Measurements from ENCODE around the gene BDKRB2.

BDKRB2 gene

DNA sequence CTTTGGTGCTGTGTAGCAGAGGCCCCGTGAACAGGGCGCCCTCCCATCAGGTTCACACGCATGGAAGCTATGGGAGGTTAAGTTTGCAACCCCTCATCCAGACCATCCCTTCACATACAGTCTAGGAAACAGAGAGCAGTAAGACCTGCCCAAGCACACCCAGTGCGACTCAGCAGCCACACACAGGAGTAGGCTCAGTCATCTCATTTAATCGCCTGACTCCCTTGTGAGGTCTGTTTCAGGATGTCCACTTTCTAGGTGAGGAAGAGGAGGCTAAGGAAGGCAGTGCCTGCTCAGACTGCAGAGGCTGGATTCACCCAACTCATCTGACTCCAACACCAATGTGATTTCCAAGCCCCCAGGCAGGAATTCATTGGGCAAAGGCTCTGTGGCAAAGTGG lies 63.3 kb downstream of the BDKRB2 start:
- no peak overlapping the region for H3K9ac ChIP-seq (ENCODE audit: low read length)
- peaks cover 5% of the 10 kb centered on the region for H3K9me3 ChIP-seq (ENCODE audit: control insufficient read depth, low read length)
- no peaks in the 10 kb centered on the region for H3K27me3 ChIP-seq (replicated peaks; ENCODE audit: control insufficient read depth, insufficient read depth, low read length)
- H3K4me1 ChIP-seq (ENCODE audit: control insufficient read depth, insufficient read depth, low read length), result peaks cover 24% of the 10 kb centered on the region
- H3K36me3 ChIP-seq (ENCODE audit: control insufficient read depth, insufficient read depth, low read length, severe bottlenecking), result no peaks in the 10 kb centered on the region
- no peak for DNase-seq (ENCODE audit: low read depth)
- no peak overlapping the region for H3K4me3 ChIP-seq (ENCODE audit: low read length)

DNA sequence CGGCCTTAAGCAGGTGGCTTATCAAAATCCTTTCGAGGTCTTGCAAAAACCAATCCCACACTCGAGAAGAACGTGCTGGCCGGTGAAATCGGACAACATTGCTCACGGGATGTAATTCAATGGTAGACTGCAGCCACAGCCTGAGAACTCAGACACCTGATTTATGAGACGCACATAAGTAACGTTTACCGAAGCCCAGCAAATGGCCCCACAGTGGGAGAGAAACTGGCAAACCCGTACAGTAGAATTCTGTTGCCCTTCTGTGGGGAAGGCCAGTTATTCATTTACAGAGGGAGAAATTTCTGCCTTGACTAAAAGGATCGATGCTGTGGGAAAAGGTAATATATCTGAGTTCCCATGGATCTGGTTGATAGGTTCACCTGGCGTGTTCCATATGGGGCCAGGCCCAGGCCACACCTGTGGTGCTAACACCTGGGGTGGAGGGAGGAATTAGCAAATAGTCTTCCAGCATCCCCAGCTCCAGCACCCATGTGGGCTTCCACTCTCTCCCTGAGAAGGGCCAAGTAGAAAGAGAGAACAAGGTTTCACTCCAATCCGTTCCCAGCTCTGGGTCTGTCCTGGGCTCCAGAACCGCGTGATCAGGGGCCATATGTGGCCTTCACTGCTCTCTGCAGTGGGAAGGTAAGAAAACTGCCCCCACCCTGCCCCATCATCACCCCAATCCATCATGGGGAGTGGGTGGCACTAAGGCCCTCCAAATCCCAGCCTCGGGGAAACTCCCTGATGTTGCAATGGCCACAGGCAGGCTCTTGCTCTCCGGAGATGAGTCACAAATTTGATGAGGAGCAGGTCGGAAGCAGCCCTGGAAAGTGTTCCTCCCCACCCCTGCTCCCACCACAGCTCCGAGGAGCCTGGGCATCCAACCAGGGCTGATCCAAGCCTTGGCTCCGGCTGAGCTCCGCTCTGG lies 64.1 kb downstream of the BDKRB2 start:
- H3K9me3 ChIP-seq (ENCODE audit: control insufficient read depth, low read length), result peaks cover 5% of the 10 kb centered on the region
- peak; percentile 97 for DNase-seq (ENCODE audit: low read depth)
- no peak overlapping the region for H3K4me3 ChIP-seq (ENCODE audit: low read length)
- no peak overlapping the region for H3K9ac ChIP-seq (ENCODE audit: low read length)
- H3K27me3 ChIP-seq (replicated peaks; ENCODE audit: control insufficient read depth, insufficient read depth, low read length), result no peaks in the 10 kb centered on the region
- no peaks in the 10 kb centered on the region for H3K36me3 ChIP-seq (ENCODE audit: control insufficient read depth, insufficient read depth, low read length, severe bottlenecking)
- H3K4me1 ChIP-seq (ENCODE audit: control insufficient read depth, insufficient read depth, low read length), result peaks cover 28% of the 10 kb centered on the region

- no peak overlapping the region for H3K4me3 ChIP-seq (ENCODE audit: low read length)
- no peak overlapping the region for H3K9ac ChIP-seq (ENCODE audit: low read length)
- peaks cover 28% of the 10 kb centered on the region for H3K4me1 ChIP-seq (ENCODE audit: control insufficient read depth, insufficient read depth, low read length)
- peaks cover 5% of the 10 kb centered on the region for H3K9me3 ChIP-seq (ENCODE audit: control insufficient read depth, low read length)
- DNase-seq (ENCODE audit: low read depth), result no peak
- H3K27me3 ChIP-seq (replicated peaks; ENCODE audit: control insufficient read depth, insufficient read depth, low read length), result no peaks in the 10 kb centered on the region
- H3K36me3 ChIP-seq (ENCODE audit: control insufficient read depth, insufficient read depth, low read length, severe bottlenecking), result no peaks in the 10 kb centered on the region
Observed at GRCh38 chr14:96269359-96269710, 64.7 kb downstream of the BDKRB2 start.

GRCh38 chr14:96270565-96271420 lies 66.2 kb downstream of the BDKRB2 start:
- H3K9ac ChIP-seq (ENCODE audit: low read length), result no peak overlapping the region

GRCh38 chr14:96271421-96271762 lies 66.8 kb downstream of the BDKRB2 start:
- Histone ChIP-seq H3K9me3 (ENCODE audit: control insufficient read depth, low read length) (peaks cover 5% of the 10 kb centered on the region), H3K27me3 (replicated peaks; ENCODE audit: control insufficient read depth, insufficient read depth, low read length) (no peaks in the 10 kb centered on the region), H3K36me3 (ENCODE audit: control insufficient read depth, insufficient read depth, low read length, severe bottlenecking) (no peaks in the 10 kb centered on the region), H3K4me1 (ENCODE audit: control insufficient read depth, insufficient read depth, low read length) (peaks cover 41% of the 10 kb centered on the region), H3K4me3 (ENCODE audit: low read length) (no peak overlapping the region), H3K9ac (ENCODE audit: low read length) (no peak overlapping the region)
- DNase-seq (ENCODE audit: low read depth), result no peak

More at GRCh38 chr14:96270565-96271420, 66.2 kb downstream of the BDKRB2 start:
- Histone ChIP-seq H3K36me3 (ENCODE audit: control insufficient read depth, insufficient read depth, low read length, severe bottlenecking) (no peaks in the 10 kb centered on the region), H3K4me3 (ENCODE audit: low read length) (no peak overlapping the region), H3K9me3 (ENCODE audit: control insufficient read depth, low read length) (peaks cover 5% of the 10 kb centered on the region), H3K4me1 (ENCODE audit: control insufficient read depth, insufficient read depth, low read length) (peaks cover 39% of the 10 kb centered on the region), H3K27me3 (replicated peaks; ENCODE audit: control insufficient read depth, insufficient read depth, low read length) (no peaks in the 10 kb centered on the region)
- no peak for DNase-seq (ENCODE audit: low read depth)

GRCh38 chr14:96272777-96273473 lies 68.3 kb downstream of the BDKRB2 start:
- H3K4me3 ChIP-seq (ENCODE audit: low read length), result no peak overlapping the region
- H3K9me3 ChIP-seq (ENCODE audit: control insufficient read depth, low read length), result peaks cover 9% of the 10 kb centered on the region
- no peak overlapping the region for H3K9ac ChIP-seq (ENCODE audit: low read length)
- no peaks in the 10 kb centered on the region for H3K27me3 ChIP-seq (replicated peaks; ENCODE audit: control insufficient read depth, insufficient read depth, low read length)
- peaks cover 35% of the 10 kb centered on the region for H3K4me1 ChIP-seq (ENCODE audit: control insufficient read depth, insufficient read depth, low read length)
- DNase-seq (ENCODE audit: low read depth), result no peak
- no peaks in the 10 kb centered on the region for H3K36me3 ChIP-seq (ENCODE audit: control insufficient read depth, insufficient read depth, low read length, severe bottlenecking)

DNA sequence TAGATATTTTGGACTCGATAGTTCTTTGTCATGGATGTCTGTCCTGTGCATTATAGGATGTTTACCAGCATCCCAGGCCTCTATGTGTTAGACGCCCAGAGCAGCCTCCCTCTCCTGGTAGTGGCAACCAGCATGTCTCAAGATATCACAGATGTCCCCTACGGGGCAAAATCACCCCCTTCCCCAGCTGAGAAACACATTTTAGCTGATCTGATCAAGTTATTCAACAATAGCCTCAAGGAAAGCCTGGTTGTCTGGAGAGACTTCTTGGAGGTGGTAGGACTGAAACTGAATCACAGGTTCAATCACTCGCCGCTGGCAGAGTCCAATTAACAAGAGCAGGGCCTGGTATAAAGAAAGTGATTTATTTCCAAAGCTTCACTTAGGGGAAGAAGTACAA lies 69.0 kb downstream of the BDKRB2 start:
- Histone ChIP-seq H3K9ac (ENCODE audit: low read length) (no peak overlapping the region), H3K27me3 (replicated peaks; ENCODE audit: control insufficient read depth, insufficient read depth, low read length) (no peaks in the 10 kb centered on the region), H3K9me3 (ENCODE audit: control insufficient read depth, low read length) (peaks cover 13% of the 10 kb centered on the region), H3K4me3 (ENCODE audit: low read length) (no peak overlapping the region), H3K36me3 (ENCODE audit: control insufficient read depth, insufficient read depth, low read length, severe bottlenecking) (no peaks in the 10 kb centered on the region), H3K4me1 (ENCODE audit: control insufficient read depth, insufficient read depth, low read length) (peaks cover 32% of the 10 kb centered on the region)
- no peak for DNase-seq (ENCODE audit: low read depth)

GRCh38 chr14:96274122-96274521 lies 69.5 kb downstream of the BDKRB2 start:
- no peaks in the 10 kb centered on the region for H3K36me3 ChIP-seq (ENCODE audit: control insufficient read depth, insufficient read depth, low read length, severe bottlenecking)
- no peak overlapping the region for H3K4me3 ChIP-seq (ENCODE audit: low read length)
- H3K27me3 ChIP-seq (replicated peaks; ENCODE audit: control insufficient read depth, insufficient read depth, low read length), result no peaks in the 10 kb centered on the region
- peaks cover 29% of the 10 kb centered on the region for H3K4me1 ChIP-seq (ENCODE audit: control insufficient read depth, insufficient read depth, low read length)
- no peak for DNase-seq (ENCODE audit: low read depth)
- H3K9ac ChIP-seq (ENCODE audit: low read length), result no peak overlapping the region
- peaks cover 13% of the 10 kb centered on the region for H3K9me3 ChIP-seq (ENCODE audit: control insufficient read depth, low read length)

DNA sequence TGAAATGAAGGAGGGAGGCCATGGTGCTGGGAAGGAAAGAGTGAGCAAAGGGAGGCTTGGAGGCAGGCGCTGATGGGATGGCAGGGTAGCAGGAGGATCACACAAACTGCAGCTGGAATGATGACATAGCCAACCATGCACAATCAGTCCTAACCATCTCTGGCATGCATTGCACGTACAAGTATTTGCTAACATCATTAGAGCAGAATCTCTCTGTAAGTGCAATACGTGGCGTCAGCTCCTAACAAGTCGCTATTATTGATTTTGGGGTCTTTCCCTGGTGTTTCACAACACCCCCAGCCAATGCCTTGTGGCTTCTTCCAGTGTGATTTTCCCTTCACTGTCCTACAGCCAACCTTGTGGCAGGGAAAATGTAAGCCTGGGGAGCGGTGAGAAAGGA lies 69.9 kb downstream of the BDKRB2 start:
- peaks cover 25% of the 10 kb centered on the region for H3K4me1 ChIP-seq (ENCODE audit: control insufficient read depth, insufficient read depth, low read length)
- H3K27me3 ChIP-seq (replicated peaks; ENCODE audit: control insufficient read depth, insufficient read depth, low read length), result no peaks in the 10 kb centered on the region
- peak; percentile 74 for DNase-seq (ENCODE audit: low read depth)
- H3K4me3 ChIP-seq (ENCODE audit: low read length), result no peak overlapping the region
- no peaks in the 10 kb centered on the region for H3K36me3 ChIP-seq (ENCODE audit: control insufficient read depth, insufficient read depth, low read length, severe bottlenecking)
- H3K9ac ChIP-seq (ENCODE audit: low read length), result no peak overlapping the region
- peaks cover 13% of the 10 kb centered on the region for H3K9me3 ChIP-seq (ENCODE audit: control insufficient read depth, low read length)

DNA sequence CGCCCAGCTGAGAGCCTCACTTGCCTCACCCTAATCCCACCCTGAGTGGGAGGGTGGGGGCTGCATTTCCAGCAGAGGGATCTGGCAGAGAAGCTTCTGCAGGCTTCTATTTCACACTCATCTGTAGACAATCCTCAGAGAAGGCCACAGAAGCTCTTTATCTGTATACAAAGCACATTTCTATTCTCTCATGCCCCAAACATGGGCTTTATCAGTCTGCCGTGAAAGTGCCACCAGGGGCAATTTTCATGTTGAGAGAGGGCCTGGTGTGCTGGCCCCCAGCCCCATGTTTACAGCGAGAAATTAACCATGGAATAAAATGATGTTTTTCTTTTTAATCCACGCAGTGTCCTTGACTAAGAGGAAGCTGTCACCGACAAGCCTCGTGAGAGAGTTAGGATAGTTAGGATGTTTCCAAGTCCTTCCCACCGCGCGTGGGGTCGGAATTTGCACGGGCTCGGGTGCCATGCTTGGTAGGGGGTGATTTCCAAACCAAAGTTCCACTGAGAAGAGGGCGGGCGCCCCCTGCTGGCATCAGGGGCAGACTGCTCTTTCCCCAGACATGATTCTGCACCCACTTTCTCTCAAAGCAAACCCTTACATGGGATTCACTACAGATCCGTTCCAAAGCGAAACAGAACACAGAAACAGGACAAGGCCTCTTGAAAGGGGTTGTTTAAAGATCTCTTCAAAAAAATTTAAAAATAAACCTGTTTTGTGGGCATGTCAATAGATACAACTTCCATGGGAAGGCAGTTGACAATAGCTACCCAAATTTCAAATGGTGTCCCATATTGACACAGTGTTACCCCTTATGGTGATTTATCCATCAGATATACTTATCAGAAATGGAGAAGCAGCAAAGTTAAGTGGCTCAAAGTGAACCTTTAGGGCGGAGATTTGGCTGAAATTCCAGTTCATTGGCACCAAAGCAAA lies 70.8 kb downstream of the BDKRB2 start:
- H3K4me3 ChIP-seq (ENCODE audit: low read length), result no peak overlapping the region
- H3K27me3 ChIP-seq (replicated peaks; ENCODE audit: control insufficient read depth, insufficient read depth, low read length), result no peaks in the 10 kb centered on the region
- H3K36me3 ChIP-seq (ENCODE audit: control insufficient read depth, insufficient read depth, low read length, severe bottlenecking), result no peaks in the 10 kb centered on the region
- H3K9ac ChIP-seq (ENCODE audit: low read length), result peak overlapping the region; percentile 24
- DNase-seq (ENCODE audit: low read depth), result peak; percentile 91
- H3K9me3 ChIP-seq (ENCODE audit: control insufficient read depth, low read length), result peaks cover 13% of the 10 kb centered on the region
- H3K4me1 ChIP-seq (ENCODE audit: control insufficient read depth, insufficient read depth, low read length), result peaks cover 21% of the 10 kb centered on the region
